Fibroblast of lung (primary cell): ENCODE data around the gene BEND7. TPM values are rescaled to one million over a fixed set of nuclear protein-coding genes. Genes with fewer than 3 reads are reported as not detected.

ENCODE experiments used
- DNase-seq, 2 donors: peaks; one replicate each; pipeline versions ENCODE4 v3.0.0 to v3.0.0-alpha.2; 2010; ENCODE audit warnings: low read depth in 2 of 2
- H2AFZ ChIP-seq: 2 replicates; pipeline ENCODE4 v1.5.1; 2012; ENCODE audit warnings: low read length, control low read depth, inconsistent platforms
- H3K27ac ChIP-seq: 2 replicates; pipeline ENCODE4 v1.5.1; 2011; ENCODE audit warnings: low read length, control low read depth; ENCODE audit not compliant: insufficient read depth
- H3K27me3 ChIP-seq: 2 replicates; pipeline ENCODE4 v1.5.1; 2011; ENCODE audit warnings: mild to moderate bottlenecking, low read length; ENCODE audit not compliant: control insufficient read depth, insufficient read depth
- H3K36me3 ChIP-seq: 2 replicates; pipeline ENCODE4 v1.5.1; 2011; ENCODE audit warnings: low read length; ENCODE audit not compliant: control insufficient read depth, insufficient read depth
- H3K4me1 ChIP-seq: 2 replicates; pipeline ENCODE4 v1.5.1; 2011; ENCODE audit warnings: low read length; ENCODE audit not compliant: control insufficient read depth, insufficient read depth; ENCODE audit errors: extremely low read depth
- H3K4me2 ChIP-seq: 2 replicates; pipeline ENCODE4 v1.5.1; 2011; ENCODE audit warnings: low read length, control low read depth; ENCODE audit not compliant: insufficient read depth; ENCODE audit errors: extremely low read depth
- H3K4me3 ChIP-seq, 4 experiments: fragments of 200-600 bp in 1 of 4; sonication (generic) in 1 of 4; replicated peaks in 1 of 4; 2 replicates each; pipeline ENCODE4 v1.5.1; 2011 to 2016; ENCODE audit warnings: low read length in 4 of 4, low read depth in 3 of 4, mild to moderate bottlenecking in 3 of 4, control low read depth in 2 of 4, inconsistent platforms in 1 of 4, mixed read lengths in 1 of 4; ENCODE audit not compliant: insufficient read depth in 1 of 4; ENCODE audit errors: control extremely low read depth in 1 of 4
- H3K79me2 ChIP-seq: 2 replicates; pipeline ENCODE4 v1.5.1; 2012; ENCODE audit warnings: mild to moderate bottlenecking, low read length, inconsistent platforms; ENCODE audit not compliant: control insufficient read depth, insufficient read depth
- H3K9ac ChIP-seq: 2 replicates; pipeline ENCODE4 v1.5.1; 2011; ENCODE audit warnings: mild to moderate bottlenecking, low read length, control low read depth; ENCODE audit not compliant: insufficient read depth
- H3K9me3 ChIP-seq: 2 replicates; pipeline ENCODE4 v1.5.1; 2012; ENCODE audit warnings: low read depth, low read length; ENCODE audit not compliant: control insufficient read depth, insufficient read depth
- H4K20me1 ChIP-seq: 2 replicates; pipeline ENCODE4 v1.5.1; 2011; ENCODE audit warnings: low read length; ENCODE audit not compliant: control insufficient read depth, insufficient read depth; ENCODE audit errors: extremely low read depth
- CTCF ChIP-seq, 2 donors: IDR thresholded peaks in 1 of 2; conservative IDR thresholded peaks in 1 of 2; 1 replicate in 1 of 2; 2 replicates in 1 of 2; pipeline ENCODE4 v1.5.1; 2011 to 2012; ENCODE audit warnings: low read length in 2 of 2, control low read depth in 1 of 2, inconsistent platforms in 1 of 2, low read depth in 1 of 2, mild to moderate bottlenecking in 1 of 2
- EZH2 ChIP-seq: IDR thresholded peaks from 2 replicates; pipeline ENCODE4 v1.5.1; 2012; ENCODE audit warnings: low read length, control low read depth, mild to moderate bottlenecking; ENCODE audit errors: missing control alignments
- polyA plus RNA-seq, 2 donors: library from polyadenylated mRNA; depleted of rRNA in 1 of 2; stranded (reverse) in 1 of 2; unstranded in 1 of 2; fragments of >200 nt; gene quantifications; 2 replicates each; pipeline ENCODE4 v1.2.1, GENCODE V29; 2011 to 2012; ENCODE audit warnings: missing spikeins in 1 of 2
- total RNA-seq: library from RNA; depleted of rRNA; stranded (reverse); fragments of >200 nt; gene quantifications from 2 replicates; pipeline ENCODE4 v1.2.1, GENCODE V29; 2014

The BEND7 gene
- total and polyA plus RNA-seq, 2 donors (not counting 1 experiment from before 2014, with no cell fraction given), result 6.2 to 10.6 TPM

GRCh38 chr10:13496931-13497330 lies 31.9 kb downstream of the BEND7 start:
- TF ChIP-seq EZH2 (no peak), CTCF (conservative IDR thresholded peaks at IDR 0.05 in 1 of 2, IDR thresholded peaks at IDR 0.05 in 1 of 2; ENCODE audit: low read depth in 1 of 2, low read length in 2 of 2) (no peak)
- H3K4me3 ChIP-seq, result no peak overlapping the region
- H3K79me2 ChIP-seq, result no peaks in the 10 kb centered on the region
- no peak overlapping the region for H3K4me2 ChIP-seq
- H3K36me3 ChIP-seq, result no peaks in the 10 kb centered on the region
- no peaks in the 10 kb centered on the region for H3K4me1 ChIP-seq
- H2AFZ ChIP-seq, result no peak overlapping the region
- DNase-seq, result no peak
- H3K27ac ChIP-seq, result no peak overlapping the region
- no peaks in the 10 kb centered on the region for H3K27me3 ChIP-seq
- H3K9me3 ChIP-seq, result no peaks in the 10 kb centered on the region
- no peaks in the 10 kb centered on the region for H4K20me1 ChIP-seq
- H3K9ac ChIP-seq, result no peak overlapping the region

GRCh38 chr10:13496164-13496563 lies 32.6 kb downstream of the BEND7 start:
- H3K4me2 ChIP-seq, result no peak overlapping the region
- DNase-seq, result no peak
- H2AFZ ChIP-seq, result no peak overlapping the region
- no peaks in the 10 kb centered on the region for H4K20me1 ChIP-seq
- no peaks in the 10 kb centered on the region for H3K36me3 ChIP-seq
- TF ChIP-seq CTCF (conservative IDR thresholded peaks at IDR 0.05 in 1 of 2, IDR thresholded peaks at IDR 0.05 in 1 of 2; ENCODE audit: low read depth in 1 of 2, low read length in 2 of 2), result no peak
- TF ChIP-seq EZH2, result no peak
- H3K79me2 ChIP-seq, result no peaks in the 10 kb centered on the region
- no peaks in the 10 kb centered on the region for H3K9me3 ChIP-seq
- H3K4me1 ChIP-seq, result no peaks in the 10 kb centered on the region
- no peak overlapping the region for H3K9ac ChIP-seq
- no peak overlapping the region for H3K4me3 ChIP-seq
- no peaks in the 10 kb centered on the region for H3K27me3 ChIP-seq
- no peak overlapping the region for H3K27ac ChIP-seq

- no peak overlapping the region for H3K9ac ChIP-seq
- H3K36me3 ChIP-seq, result no peaks in the 10 kb centered on the region
- peak overlapping the region; percentile 9 for H2AFZ ChIP-seq
- H3K4me3 ChIP-seq, result peak overlapping the region in 1 of 4 experiments; percentile 32
- H3K27me3 ChIP-seq, result no peaks in the 10 kb centered on the region
- H3K79me2 ChIP-seq, result no peaks in the 10 kb centered on the region
- no peaks in the 10 kb centered on the region for H4K20me1 ChIP-seq
- TF ChIP-seq EZH2 (no peak), CTCF (conservative IDR thresholded peaks at IDR 0.05 in 1 of 2, IDR thresholded peaks at IDR 0.05 in 1 of 2; ENCODE audit: low read depth in 1 of 2, low read length in 2 of 2) (no peak)
- no peak overlapping the region for H3K27ac ChIP-seq
- no peaks in the 10 kb centered on the region for H3K4me1 ChIP-seq
- no peaks in the 10 kb centered on the region for H3K9me3 ChIP-seq
- peak overlapping the region; percentile 60 for H3K4me2 ChIP-seq
- DNase-seq, result peak in 1 of 2 donors; percentile 18
Measured at GRCh38 chr10:13492493-13493180, 36.2 kb downstream of the BEND7 start.
